Lung microvascular endothelial cell (primary cell): ENCODE results near the gene KIF2A. TPM values are rescaled to one million over a fixed set of nuclear protein-coding genes. Genes with fewer than 3 reads are reported as not detected.
A peak's percentile ranks its signal among the peaks of the same experiment; 100 is the strongest.

Experiments used
- DNase-seq, 2 donors: peaks; one replicate each; pipeline versions ENCODE4 v3.0.0 to v3.0.0-alpha.2; 2010; ENCODE audit warnings: low read depth in 2 of 2
- total RNA-seq: library from RNA; depleted of rRNA; stranded (reverse); fragments of >200 nt; gene quantifications from 2 replicates; pipeline ENCODE4 v1.2.1, GENCODE V29; 2014

Gene KIF2A
- total RNA-seq, 1 donor from 2014 or later = 58.7 TPM

GRCh38 chr5:62376064-62376463 is 70.1 kb downstream of the KIF2A start:
- no peak for DNase-seq

- peak in 1 of 2 donors; percentile 42 for DNase-seq
These were observed 79.1 kb downstream of the KIF2A start for GRCh38 chr5:62385131-62385530.

GRCh38 chr5:62385816-62386400 is 79.9 kb downstream of the KIF2A start:
- peak in 1 of 2 donors; percentile 33 for DNase-seq

DNA sequence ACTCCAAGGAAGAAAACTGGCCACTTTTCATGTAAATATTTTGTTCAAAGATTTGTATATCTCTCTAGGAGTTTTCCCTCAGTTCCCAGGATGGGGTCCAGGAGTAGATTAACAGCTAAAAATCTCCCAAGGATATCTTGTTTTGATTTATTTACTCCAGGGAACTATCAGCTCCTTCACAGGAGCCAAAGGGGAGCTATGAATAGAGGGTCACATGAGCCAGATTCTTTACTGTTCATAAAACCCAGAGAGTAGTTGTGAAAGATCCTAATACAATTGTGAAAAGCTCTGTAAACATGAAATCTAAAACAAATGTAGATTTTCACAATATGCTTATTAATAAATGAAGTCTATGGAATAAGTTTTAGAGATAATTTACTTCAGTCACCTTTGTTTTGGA is 80.8 kb downstream of the KIF2A start:
- DNase-seq = no peak

- DNase-seq = no peak
These were observed 89.4 kb downstream of the KIF2A start for GRCh38 chr5:62395210-62395950.

- DNase-seq = peak; percentile 98
These were observed 97.6 kb downstream of the KIF2A start, which contains the start of gene DIMT1 for GRCh38 chr5:62403411-62404250. DIMT1 (minus strand) TSS chr5:62403905; CDS start chr5:62403772, 133 bp downstream.

GRCh38 chr5:62412549-62413329 is 106.7 kb downstream of the KIF2A start, which contains the start of gene IPO11:
IPO11 (plus strand) TSS chr5:62412763; CDS start chr5:62437280, 24,517 bp downstream.
- peak; percentile 99 for DNase-seq

DNA sequence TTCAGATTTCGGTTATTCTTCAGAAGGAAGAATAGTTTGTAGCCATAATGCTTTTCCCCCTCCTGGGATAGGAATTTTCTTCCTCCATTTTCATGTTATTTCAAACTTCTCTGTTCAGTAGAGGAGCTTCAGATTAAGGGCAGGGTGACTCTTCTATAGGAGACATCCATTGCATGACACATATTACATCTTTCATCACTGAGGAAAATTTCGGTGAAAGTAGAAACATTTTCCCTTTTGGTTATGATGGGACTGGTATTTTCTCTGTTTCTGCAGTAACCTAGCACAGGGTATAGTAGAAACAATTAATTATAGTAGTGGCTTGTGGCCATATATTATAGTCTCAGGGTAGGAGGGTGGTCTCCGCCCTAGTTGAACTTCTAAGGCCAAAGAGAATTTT is 107.7 kb downstream of the KIF2A start:
- DNase-seq = no peak

- no peak for DNase-seq
These were observed 112.6 kb downstream of the KIF2A start for GRCh38 chr5:62418462-62419076.

DNA sequence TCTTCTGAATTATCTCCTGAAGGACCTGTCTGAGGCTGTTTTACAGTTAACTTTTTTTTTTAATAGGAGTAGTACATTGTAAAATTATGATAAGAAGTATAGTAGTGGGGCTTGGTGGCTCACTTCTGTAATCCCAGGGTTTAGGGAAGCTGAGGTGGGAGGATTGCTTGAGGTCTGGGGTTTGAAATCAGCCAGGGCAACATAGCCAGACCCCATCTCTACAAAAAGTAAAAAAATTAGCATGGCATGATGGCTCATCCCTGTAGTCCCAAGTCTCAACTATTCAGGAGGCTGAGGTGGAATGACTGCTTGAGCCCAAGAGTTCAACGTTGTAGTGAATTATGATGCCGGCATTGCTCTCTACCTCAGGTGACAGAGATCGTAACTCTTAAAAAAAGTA is 113.6 kb downstream of the KIF2A start:
- DNase-seq = no peak

DNA sequence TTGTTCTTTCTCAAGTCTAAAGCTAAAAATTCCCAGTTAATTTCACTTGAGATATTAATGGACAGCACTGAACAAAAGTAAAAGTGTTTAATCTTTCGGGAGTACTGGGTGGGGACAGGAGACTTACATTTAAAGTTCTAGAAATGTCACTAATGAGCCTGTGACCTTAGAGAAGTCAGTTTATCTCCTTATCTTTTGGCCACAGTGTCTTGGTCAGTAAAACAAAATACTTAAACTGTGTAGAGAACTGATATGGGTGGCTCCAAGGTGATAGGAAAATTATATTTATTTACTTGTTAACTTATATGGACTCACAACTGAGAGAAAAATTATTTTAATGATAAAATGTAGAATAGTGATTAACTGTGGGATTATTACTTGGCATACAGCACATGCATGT is 115.4 kb downstream of the KIF2A start:
- no peak for DNase-seq

DNA sequence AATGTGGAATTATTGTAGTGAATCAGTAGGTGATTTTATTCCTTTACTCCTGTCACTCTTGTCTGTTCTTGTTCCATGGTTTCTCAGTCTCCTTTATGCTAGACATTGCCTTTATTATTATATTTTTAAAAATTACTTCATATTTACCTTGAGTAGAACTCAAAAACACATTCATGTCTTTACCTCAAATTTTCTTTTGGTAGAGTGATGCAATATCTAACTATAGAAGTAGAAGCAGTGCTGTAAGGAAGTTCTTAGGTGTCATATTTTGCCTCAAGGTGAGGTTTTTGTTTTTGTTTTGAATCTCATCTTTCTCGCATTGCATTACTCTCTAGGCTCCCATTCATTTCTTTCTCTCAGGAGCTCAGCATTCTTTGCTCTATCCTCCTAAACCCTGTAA is 118.8 kb downstream of the KIF2A start:
- no peak for DNase-seq

GRCh38 chr5:62431735-62432620 is 126.0 kb downstream of the KIF2A start:
- no peak for DNase-seq

DNA sequence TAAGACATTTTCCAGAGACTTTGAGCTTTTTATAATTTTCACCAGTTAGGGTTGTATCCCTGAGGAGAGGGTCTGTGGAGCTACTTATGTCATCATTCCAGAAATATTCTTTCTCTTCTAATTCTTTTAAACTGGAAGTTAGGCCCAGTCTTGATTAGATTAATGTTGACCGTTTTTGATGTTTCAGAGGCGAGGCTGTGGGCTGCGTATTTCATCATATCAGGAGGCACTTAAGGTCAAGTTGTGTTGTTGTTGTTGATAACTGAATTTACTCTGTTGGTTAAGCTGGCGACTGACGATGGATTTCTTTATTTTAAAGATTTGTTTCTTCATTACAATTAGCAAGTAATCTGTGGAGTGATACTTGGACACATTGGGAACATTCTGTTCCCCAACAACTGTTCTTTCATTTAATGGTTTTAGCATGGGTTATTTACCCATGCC is 126.6 kb downstream of the KIF2A start:
- DNase-seq = no peak

Other genes starting within 250 kb of the KIF2A start
- gene DIMT1, start 97.7 kb downstream of the KIF2A start, total RNA-seq = 27.9 and 54.2 TPM in 2 replicates
- 71.7 and 120 TPM in 2 replicates for gene IPO11, start 106.6 kb downstream of the KIF2A start, total RNA-seq